ENCODE results near the gene PDE3A.

DNA sequence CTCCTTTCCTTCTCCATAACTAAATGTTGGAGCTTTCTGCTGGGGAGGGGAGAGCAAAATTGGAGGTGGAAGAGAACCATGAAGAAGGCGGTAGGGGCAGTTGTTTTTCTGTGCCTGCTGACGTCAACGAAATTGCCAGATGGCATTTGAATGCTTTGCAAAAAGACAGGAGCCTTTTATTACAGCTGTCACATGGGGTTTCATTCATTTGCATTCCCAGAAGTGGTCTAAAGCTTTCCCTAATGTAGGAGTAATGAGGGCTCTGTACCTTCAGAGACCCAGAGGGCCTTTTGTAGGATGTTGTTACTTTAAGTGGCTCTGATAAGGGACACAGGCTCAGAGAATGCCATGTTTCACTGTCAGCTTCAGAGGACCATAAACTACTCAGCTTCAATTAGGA, 219.7 kb downstream of the PDE3A start:
- TF ChIP-seq, protein P1, sequence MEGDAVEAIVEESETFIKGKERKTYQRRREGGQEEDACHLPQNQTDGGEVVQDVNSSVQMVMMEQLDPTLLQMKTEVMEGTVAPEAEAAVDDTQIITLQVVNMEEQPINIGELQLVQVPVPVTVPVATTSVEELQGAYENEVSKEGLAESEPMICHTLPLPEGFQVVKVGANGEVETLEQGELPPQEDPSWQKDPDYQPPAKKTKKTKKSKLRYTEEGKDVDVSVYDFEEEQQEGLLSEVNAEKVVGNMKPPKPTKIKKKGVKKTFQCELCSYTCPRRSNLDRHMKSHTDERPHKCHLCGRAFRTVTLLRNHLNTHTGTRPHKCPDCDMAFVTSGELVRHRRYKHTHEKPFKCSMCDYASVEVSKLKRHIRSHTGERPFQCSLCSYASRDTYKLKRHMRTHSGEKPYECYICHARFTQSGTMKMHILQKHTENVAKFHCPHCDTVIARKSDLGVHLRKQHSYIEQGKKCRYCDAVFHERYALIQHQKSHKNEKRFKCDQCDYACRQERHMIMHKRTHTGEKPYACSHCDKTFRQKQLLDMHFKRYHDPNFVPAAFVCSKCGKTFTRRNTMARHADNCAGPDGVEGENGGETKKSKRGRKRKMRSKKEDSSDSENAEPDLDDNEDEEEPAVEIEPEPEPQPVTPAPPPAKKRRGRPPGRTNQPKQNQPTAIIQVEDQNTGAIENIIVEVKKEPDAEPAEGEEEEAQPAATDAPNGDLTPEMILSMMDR (conservative IDR thresholded peaks at IDR 0.05; ENCODE audit: low read depth, low read length): no peak
- TF ChIP-seq NFE2L2 (IDR thresholded peaks at IDR 0.05; ENCODE audit: low read depth, low read length) (no peak), POLR2A (IDR thresholded peaks at IDR 0.05; ENCODE audit: low read depth, low read length) (no peak), SMC3 (IDR thresholded peaks at IDR 0.05; ENCODE audit: low read depth, low read length) (no peak), RAD21 (IDR thresholded peaks at IDR 0.05; ENCODE audit: low read length) (no peak), RCOR1 (IDR thresholded peaks at IDR 0.05; ENCODE audit: insufficient replicate concordance, low read length) (no peak), RFX5 (IDR thresholded peaks at IDR 0.05; ENCODE audit: low read depth, low read length) (no peak), FOS (IDR thresholded peaks at IDR 0.05; ENCODE audit: low read depth, low read length) (no peak), ELK1 (IDR thresholded peaks at IDR 0.05; ENCODE audit: borderline replicate concordance, low read depth, low read length) (no peak), MAZ (IDR thresholded peaks at IDR 0.05; ENCODE audit: borderline replicate concordance, low read depth, low read length) (no peak)

Measured in IMR-90 (cell line).